MM.1S (cell line): Measurements from ENCODE around the gene GPR4.

ENCODE experiments used
- CTCF ChIP-seq: fragments of 300-600 bp; sonication (generic); IDR thresholded peaks from 2 replicates; pipeline ENCODE4 v1.5.1; 2016; ENCODE audit warnings: antibody characterized with exemption, low read length, mixed read lengths
- EZH2 ChIP-seq: fragments of 300-600 bp; sonication (generic); optimal IDR thresholded peaks from 2 replicates; pipeline ENCODE3; 2017; ENCODE audit warnings: low read depth, mild to moderate bottlenecking, antibody characterized with exemption, low read length, mixed read lengths
- EZH2phosphoT487 ChIP-seq: fragments of 300-600 bp; sonication (generic); IDR thresholded peaks from 2 replicates; pipeline ENCODE4 v1.6.1; 2018; ENCODE audit warnings: antibody characterized with exemption, low read length

GRCh38 chr19:45576682-45577081 is 25.3 kb downstream of the GPR4 start:
- TF ChIP-seq CTCF, result no peak
- TF ChIP-seq EZH2, result no peak
- no peak for TF ChIP-seq EZH2phosphoT487
